RWPE2 (cell line): ENCODE results near the gene TEX22.

ENCODE experiments used
- ATAC-seq: fragments of 200-7000 bp; cut with Tn5 transposase; 3 replicates; pipeline ENCODE4 v1.9.1; 2021; ENCODE audit warnings: low read depth
- DNase-seq: peaks from one replicate; pipeline ENCODE4 v3.0.0-alpha.2; 2020; ENCODE audit warnings: low spot score
- H3K27ac ChIP-seq: fragments of 450-650 bp; 2 replicates; pipeline ENCODE4 v1.5.1; 2017; ENCODE audit warnings: mild to moderate bottlenecking; ENCODE audit not compliant: poor library complexity, severe bottlenecking
- H3K27me3 ChIP-seq: fragments of 250-450 bp; sonication (Bioruptor Pico); 2 replicates; pipeline ENCODE4 v1.5.1; 2021; ENCODE audit warnings: mild to moderate bottlenecking, moderate library complexity; ENCODE audit not compliant: insufficient read depth, poor library complexity, severe bottlenecking
- H3K36me3 ChIP-seq: fragments of 250-450 bp; sonication (Bioruptor Pico); 2 replicates; pipeline ENCODE4 v1.5.1; 2020; ENCODE audit warnings: low read depth, mild to moderate bottlenecking, moderate library complexity
- H3K4me1 ChIP-seq: fragments of 250-450 bp; sonication (Bioruptor Pico); 2 replicates; pipeline ENCODE4 v1.5.1; 2021; ENCODE audit warnings: mild to moderate bottlenecking, moderate library complexity; ENCODE audit not compliant: insufficient read depth, poor library complexity, severe bottlenecking
- H3K4me3 ChIP-seq: fragments of 250-450 bp; sonication (Bioruptor Pico); 2 replicates; pipeline ENCODE4 v1.5.1; 2021; ENCODE audit warnings: mild to moderate bottlenecking, moderate library complexity; ENCODE audit not compliant: severe bottlenecking
- H3K9me3 ChIP-seq: fragments of 250-450 bp; sonication (Bioruptor Pico); 2 replicates; pipeline ENCODE4 v1.5.1; 2021; ENCODE audit warnings: mild to moderate bottlenecking, moderate library complexity; ENCODE audit not compliant: severe bottlenecking
- CTCF ChIP-seq: fragments of 450-650 bp; IDR thresholded peaks from one replicate; pipeline ENCODE4 v1.5.1; 2017; ENCODE audit warnings: mild to moderate bottlenecking, moderate library complexity; ENCODE audit not compliant: poor library complexity, severe bottlenecking

The TEX22 gene

GRCh38 chr14:105416671-105417070, 18.3 kb downstream of the TEX22 start:
- DNase-seq (no peak), ATAC-seq (no peak)
- TF ChIP-seq CTCF: no peak
- H3K9me3 ChIP-seq: no peaks in the 10 kb centered on the region
- H3K27ac ChIP-seq: no peak overlapping the region
- peaks cover 6% of the 10 kb centered on the region for H3K4me1 ChIP-seq
- no peaks in the 10 kb centered on the region for H3K36me3 ChIP-seq
- H3K27me3 ChIP-seq: peaks cover 1% of the 10 kb centered on the region
- no peak overlapping the region for H3K4me3 ChIP-seq

GRCh38 chr14:105417690-105418121, 19.4 kb downstream of the TEX22 start:
- H3K4me3 ChIP-seq: no peak overlapping the region
- H3K27me3 ChIP-seq: no peaks in the 10 kb centered on the region
- no peak for TF ChIP-seq CTCF
- H3K36me3 ChIP-seq: 0 out of 2 replicates have a peak, but pooled peaks cover 7% of the 10 kb centered on the region
- no peak for ATAC-seq
- H3K4me1 ChIP-seq: peaks cover 6% of the 10 kb centered on the region
- no peak overlapping the region for H3K27ac ChIP-seq
- DNase-seq: peak; percentile 57
- H3K9me3 ChIP-seq: no peaks in the 10 kb centered on the region

GRCh38 chr14:105418269-105419194, 20.2 kb downstream of the TEX22 start:
- ATAC-seq (no peak), DNase-seq (peak; percentile 66)

DNA sequence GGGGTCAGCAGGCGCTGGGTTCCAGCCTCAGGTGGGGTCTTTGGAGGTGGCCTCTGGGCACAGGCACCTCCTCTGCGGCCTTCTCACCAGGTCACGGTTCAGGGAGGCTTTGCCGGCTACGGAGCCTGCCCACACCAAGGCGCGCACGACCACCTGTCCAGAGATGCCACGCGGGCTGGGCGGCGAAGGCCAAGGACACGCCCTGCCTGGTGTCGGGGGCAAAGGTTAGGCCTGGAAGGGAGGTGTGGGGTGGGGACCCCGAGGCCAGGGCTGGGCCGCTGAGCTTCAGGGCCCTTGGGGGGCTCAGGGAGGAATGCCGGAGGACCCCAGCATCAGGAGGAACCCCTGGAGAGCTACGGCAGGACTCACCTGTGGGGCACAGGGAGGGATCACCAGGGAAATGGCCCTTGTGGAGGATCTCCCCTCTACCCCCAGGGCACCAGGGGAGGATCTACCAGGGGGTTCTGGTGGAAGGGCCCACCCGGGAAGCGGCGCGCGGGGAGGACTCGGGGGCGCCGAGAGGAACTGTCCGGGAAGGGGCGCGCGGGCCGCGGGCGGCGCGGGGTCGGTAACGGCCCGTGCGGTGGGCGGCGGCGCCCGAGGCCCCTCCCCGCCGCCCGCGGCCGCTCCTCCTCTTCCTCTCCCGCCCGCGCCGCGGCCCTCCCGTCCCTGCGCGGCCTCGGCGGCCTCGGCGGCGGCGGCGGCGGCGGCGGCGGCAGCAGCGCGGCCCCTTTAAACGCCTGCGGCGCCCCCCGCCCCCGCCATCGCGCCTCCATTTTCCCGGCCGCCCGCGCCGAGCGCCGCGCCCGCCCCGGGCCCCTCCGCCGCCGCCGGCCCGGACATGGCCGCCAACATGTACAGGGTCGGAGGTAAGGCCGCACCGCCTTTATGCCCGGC, 21.1 kb downstream of the TEX22 start, which contains the start of gene MTA1:
MTA1 (plus strand) TSS at position 633 of the 897 bp plus-strand sequence; CDS start at position 842, 209 bp downstream.
- peak within 1 kb of the TSS; percentile 78 for H3K27ac ChIP-seq
- peaks cover 19% of the 10 kb centered on the region for H3K36me3 ChIP-seq
- no peaks in the 10 kb centered on the region for H3K9me3 ChIP-seq
- peak within 1 kb of the TSS; percentile 82 for H3K4me3 ChIP-seq
- ATAC-seq (peak; percentile 50), DNase-seq (peak; percentile 75)
- H3K4me1 ChIP-seq: peaks cover 6% of the 10 kb centered on the region
- no peak for TF ChIP-seq CTCF
- H3K27me3 ChIP-seq: no peaks in the 10 kb centered on the region

More at GRCh38 chr14:105418269-105419194, 20.2 kb downstream of the TEX22 start:
- Histone ChIP-seq H3K36me3 (peaks cover 10% of the 10 kb centered on the region), H3K27ac (peak overlapping the region; percentile 78), H3K4me3 (peak overlapping the region; percentile 82), H3K27me3 (no peaks in the 10 kb centered on the region), H3K9me3 (no peaks in the 10 kb centered on the region), H3K4me1 (peaks cover 6% of the 10 kb centered on the region)
- no peak for TF ChIP-seq CTCF
